Fibroblast of skin of left quadriceps (primary cell): Measurements from ENCODE around the gene TRIP13.
A peak's percentile ranks its signal among the peaks of the same experiment; 100 is the strongest.
"Not testable (repeated sequence)": the region's sequence is repeated elsewhere in the genome, so short reads cannot be mapped to it uniquely, and the experiment has no call there.

Source experiments
- DNase-seq, 2 experiments: peaks; one replicate each; pipeline ENCODE4 v3.0.0-alpha.2; 2013; ENCODE audit warnings: low read depth in 2 of 2

Gene TRIP13, protein sequence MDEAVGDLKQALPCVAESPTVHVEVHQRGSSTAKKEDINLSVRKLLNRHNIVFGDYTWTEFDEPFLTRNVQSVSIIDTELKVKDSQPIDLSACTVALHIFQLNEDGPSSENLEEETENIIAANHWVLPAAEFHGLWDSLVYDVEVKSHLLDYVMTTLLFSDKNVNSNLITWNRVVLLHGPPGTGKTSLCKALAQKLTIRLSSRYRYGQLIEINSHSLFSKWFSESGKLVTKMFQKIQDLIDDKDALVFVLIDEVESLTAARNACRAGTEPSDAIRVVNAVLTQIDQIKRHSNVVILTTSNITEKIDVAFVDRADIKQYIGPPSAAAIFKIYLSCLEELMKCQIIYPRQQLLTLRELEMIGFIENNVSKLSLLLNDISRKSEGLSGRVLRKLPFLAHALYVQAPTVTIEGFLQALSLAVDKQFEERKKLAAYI

DNA sequence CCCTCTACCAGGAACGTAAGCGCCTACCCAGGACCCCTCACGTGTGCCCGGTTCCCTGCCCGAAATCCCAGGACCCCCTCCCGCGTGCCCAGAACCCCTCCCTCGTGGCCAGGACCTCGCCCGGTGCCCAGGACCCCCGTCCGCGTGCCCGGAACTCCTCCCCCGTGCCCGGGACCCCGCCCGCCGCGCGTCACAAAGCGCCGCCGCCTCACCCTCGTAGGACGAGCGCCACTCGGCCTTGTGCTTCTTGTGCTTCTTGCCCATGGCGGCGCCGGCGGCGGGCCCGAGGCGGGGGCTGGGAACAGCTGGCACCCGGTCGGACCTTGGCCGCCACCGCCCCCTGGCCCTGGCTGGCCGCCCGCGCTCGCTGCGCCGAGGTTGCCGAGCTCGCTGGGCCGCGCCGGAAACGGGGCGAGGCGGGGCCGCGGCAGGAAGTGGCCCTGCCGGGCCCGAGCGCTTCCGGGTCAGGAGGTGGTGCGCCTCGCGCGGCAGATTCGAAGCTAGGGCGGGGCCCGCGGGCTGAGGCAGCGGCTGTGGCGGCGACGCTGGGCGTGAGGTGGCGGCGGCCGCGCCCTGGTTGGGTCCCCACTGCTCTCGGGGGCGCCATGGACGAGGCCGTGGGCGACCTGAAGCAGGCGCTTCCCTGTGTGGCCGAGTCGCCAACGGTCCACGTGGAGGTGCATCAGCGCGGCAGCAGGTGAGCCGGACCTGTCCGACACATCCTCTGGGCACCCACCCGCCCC lies at the start of gene TRIP13, which contains the start of gene BRD9:
TRIP13 (plus strand) TSS at position 491 of the 743 bp plus-strand sequence; CDS start at position 606, 115 bp downstream.
BRD9 (minus strand) TSS at position 408 of the 743 bp plus-strand sequence; CDS start at position 264, 144 bp downstream.
- peak; percentile 32 to 37 for DNase-seq

DNA sequence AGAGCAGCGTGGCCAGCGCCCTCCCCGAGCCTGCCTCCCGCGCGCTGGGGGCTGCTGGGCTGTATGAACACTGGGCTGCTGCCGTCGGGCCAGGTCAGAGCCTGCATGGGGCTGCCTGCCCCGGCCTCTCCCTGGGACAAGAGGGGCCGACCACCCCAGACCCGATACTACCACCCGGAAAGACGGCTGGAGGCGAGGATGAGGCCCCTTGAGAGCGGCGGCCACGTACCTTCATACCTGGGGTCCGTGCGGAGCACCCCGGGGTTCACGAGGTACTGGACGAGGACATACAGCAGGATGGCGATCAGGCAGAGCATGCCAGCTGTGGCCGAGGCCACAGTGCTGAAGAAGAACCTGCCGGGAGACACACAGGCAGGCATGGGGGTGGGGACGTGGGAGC lies 49.3 kb upstream of the TRIP13 start:
- DNase-seq: not testable (repeated sequence)

DNA sequence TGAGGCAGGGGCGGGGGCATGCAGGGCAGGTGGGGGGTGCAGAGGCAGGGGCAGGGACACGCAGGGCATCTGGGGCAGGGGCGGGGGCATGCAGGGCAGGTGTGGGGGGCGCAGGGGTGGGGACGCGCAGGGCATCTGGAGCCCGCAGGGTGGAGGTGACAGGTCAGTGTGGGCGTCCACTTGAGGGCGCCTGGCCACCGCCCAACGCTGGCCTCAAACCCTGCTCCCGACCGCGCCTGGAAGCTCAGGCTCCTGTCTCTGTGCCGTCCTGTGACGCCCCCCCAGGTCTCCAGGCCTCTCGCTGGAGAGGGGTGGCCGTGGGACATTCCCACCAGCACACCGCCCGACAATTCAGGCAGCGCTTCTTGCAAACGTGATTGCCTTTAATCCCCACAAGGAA lies 48.8 kb upstream of the TRIP13 start:
- not testable (repeated sequence) for DNase-seq

DNA sequence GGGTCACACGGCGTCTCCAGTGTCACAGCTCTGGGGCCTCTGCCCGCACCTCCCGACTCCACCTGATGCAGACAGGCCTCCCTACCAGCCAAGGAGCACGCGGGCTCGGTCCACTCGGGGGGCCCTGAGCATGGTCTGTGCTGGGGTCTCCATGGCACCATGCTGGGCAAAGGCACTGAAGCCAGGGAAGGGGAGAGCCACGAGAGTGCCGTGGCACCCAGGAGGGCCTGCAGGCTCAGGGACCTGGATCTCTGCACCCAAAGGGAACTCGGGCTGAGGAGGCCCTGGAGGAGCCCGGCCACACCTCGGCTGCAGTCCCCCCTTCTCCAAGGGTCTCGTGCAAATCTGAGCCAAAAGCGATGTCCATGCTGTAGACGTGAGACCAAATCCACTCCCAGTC lies 48.3 kb upstream of the TRIP13 start:
- not testable (repeated sequence) for DNase-seq

DNA sequence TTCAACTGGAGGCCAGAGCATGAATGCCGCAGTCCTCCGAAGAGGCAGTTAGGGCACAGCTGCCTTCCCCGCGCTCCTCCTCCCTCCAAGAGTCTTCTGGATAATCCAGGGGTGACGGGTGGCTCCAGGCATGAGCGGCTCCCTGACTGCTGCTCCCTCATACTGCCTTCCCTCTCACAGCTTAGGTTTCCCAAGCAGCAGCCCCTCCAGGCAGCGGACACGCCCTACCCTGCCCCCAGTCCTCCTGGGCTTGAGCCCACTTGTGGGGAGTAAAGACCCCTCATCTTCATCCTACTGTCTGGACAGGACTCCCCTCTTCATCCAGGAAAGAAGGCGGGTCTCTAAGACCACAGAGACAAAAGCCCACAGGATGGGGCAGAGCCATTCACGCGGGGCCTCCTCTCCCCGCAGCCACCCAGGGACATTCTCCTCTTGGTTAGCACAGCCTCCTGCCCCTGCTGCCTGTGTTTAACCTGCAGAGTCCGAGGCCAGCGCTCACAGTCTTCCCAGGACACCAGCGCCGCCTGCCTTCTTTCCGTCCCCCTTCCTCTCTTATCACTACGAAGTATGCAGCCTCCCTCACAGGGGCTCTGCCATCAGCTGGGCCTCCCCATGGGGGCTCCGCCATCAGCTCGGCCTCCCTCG lies 47.5 kb upstream of the TRIP13 start:
- not testable (repeated sequence) for DNase-seq

DNA sequence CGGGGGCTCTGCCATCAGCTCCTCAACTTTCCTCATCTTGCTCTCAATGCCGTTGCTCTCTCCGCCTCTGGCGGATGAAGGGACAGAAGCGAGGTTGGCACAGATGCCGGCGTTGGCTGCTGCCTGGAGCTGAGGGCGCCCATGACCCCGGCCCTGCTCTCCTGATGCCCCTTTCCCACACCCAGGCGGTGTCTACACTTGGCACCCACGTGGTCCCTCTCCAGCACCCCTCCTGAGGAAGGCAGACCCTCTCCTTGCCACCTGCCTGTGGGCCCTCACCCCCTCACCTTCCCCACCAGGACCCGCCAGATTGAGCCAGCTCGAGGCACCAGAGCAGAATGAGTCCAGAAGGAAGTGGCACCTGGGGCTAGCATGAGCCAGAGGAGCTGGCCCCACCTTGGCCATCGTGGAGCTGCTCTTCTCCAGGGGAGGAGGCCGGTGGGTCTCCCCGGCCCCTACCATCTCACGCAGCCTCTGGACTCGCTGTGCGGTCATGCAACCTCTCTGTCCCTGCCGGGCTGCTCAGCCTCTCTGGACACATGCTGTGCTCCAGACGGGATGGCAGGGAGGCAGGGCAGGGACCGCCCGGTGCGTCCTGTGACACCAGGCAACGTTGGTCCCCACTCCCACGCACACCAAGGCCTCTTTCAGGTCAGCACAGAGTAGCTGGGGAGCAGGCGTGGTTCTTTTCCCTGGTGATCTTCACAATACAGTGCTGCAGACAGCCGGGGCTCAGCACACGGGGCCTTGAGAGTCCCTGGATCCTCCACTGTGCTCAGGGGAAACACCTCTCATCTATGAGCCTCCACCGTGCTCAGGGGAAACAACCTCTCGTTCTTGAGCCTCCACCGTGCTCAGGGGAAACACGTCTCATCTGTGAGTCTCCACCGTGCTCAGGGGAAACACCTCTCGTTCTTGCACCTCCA lies 46.7 kb upstream of the TRIP13 start:
- not testable (repeated sequence) for DNase-seq

DNA sequence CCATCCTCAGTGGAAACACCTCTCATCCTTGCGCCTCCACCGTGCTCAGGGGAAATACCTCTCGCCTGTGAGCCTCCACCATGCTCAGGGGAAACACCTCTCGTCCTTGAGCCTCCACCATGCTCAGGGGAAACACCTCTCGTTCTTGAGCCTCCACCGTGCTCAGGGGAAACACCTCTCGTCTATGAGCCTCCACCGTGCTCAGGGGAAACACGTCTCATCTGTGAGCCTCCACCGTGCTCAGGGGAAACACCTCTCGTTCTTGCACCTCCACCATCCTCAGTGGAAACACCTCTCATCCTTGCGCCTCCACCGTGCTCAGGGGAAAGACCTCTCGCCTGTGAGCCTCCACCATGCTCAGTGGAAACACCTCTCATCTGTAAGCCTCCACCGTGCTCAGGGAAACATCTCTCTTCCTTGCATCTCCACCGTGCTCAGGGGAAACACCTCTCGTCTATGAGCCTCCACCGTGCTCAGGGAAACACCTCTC lies 46.0 kb upstream of the TRIP13 start:
- DNase-seq: not testable (repeated sequence)

DNA sequence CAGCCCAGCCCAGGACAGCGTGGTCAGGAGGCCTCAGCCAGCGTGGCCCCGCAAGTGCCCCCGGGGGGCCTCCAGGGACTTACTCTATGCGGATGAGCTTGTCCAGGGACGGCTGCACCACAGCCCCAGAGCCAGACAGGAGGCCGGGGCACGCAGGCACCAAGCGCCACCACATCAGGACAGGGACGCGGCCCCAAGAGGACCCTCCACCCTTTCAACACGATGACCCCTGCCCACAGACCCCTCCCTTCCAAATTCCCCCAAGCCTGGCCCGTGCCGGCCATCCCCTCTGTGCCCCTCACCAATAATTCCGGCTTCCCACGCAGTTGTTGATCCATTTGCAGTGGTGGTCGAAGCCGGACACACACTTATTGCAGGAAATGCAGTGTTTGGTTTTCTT lies 45.5 kb upstream of the TRIP13 start:
- not testable (repeated sequence) for DNase-seq

DNA sequence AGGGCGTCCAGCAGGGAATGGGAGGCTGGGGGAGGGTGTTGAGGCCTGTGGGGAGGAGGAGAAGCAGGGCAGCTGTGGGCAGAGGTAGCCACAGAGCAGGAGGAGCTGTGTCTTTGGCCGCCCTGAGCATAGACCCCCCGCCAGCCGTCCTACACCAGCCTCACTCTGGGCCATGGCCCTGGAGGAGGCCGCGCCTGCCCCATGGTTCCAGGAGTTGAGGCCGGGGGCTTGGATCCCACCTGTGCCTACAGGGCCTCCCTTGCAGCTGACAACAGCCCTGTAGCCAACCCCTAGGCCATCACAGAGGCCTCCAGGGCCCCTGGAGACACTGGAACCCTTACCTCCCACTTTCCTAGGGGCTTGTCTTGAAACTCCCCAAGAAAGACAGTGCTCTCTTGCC lies 44.9 kb upstream of the TRIP13 start:
- not testable (repeated sequence) for DNase-seq

DNA sequence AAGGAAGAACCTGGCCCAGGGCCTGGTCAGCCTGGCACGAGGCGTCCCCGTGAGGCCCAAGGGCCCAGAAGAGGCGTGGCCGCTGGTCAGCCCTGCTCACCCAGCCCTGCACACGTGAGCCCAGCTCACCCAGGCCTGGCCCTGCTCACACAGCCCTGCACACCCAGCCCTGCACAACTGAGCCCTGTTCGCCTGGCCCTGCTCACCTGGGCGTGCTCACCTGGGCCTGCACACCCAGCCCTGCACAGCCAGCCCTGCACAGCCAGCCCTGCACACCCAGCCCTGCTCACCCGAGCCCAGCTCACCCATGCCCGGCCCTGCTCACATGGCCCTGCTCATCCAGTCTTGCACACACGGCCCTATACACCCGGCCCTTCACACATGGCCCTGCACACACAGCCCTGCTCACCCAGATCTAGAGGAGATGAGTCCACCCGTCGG lies 44.0 kb upstream of the TRIP13 start:
- no peak for DNase-seq

DNA sequence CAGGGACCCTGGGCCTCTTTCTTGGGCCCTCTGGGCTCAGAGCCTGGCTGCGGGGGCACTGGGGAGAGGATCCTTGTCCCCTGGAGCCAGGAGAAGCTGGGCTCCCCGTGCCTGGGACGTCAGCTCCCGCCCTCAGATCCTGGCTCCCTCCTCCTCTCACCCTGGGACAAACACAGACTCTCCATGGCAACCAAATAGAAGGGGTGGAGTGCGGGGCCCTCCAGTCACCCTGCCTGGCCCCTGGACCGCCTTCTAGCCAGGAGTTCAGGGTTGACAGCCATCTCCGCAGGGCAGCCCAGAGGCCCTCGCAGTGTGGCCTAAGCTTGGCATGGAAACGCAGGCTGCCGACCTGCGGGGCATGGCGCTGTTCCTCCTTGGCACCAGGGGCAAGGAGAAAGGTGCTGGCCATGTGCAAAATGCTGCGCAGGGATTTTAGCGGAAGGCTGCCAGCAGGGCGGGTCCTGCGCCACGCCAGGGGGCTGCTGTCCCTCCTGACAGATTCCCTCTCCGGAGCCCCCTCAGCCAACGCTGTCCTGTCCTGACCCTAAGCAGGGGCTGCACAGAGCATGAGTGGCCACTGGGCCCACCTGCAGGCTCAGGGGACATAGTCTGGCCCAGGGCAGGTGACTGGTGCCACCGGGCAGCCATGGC lies 42.9 kb upstream of the TRIP13 start:
- DNase-seq: no peak

DNA sequence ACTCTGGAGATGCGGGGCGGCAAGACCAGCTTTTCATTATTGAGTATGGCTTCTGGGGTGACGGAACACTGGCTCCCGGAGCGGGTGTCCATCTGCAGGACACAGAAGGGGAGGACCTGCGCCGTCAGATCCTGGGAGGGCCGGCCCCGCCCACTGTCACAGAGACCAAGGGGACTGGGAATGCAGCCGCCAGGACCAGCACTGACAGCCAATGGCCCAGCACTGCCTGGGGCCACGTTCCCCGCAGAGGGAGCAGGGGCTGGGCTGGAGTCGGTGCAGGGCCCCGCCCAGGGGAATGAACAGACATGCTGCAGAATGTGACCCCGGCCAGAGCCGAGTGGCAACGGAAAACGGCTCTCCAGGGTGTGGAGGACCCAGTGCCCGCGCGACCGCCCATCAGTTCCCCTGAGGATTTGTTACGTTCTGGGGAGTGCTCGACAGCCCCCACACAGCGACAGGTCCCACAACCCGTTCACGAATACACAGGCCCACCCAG lies 42.1 kb upstream of the TRIP13 start, which contains the start of gene ZDHHC11:
ZDHHC11 (minus strand) TSS at position 476 of the 496 bp plus-strand sequence; CDS start at position 92, 384 bp downstream.
- no peak for DNase-seq

DNA sequence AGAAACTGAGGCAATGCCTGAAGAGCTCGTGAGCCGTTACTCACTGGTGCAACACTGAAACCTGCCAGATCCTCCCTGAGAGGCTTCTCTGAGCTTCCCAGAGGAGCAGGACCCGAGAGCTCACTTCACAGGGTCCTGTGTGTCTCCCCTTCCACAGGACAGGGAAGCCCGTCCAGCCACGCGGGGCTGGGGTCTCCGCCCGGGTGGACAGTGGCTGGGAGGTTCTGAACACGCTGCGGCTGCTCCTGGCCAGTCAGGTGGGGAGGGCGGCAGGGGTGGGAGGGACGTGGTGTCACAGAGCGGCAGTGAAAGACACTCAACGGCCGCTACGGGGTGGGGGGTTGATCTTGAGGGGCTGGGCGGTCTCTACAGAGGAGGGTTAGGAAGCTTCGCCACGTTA lies 41.6 kb upstream of the TRIP13 start:
- DNase-seq: no peak

DNA sequence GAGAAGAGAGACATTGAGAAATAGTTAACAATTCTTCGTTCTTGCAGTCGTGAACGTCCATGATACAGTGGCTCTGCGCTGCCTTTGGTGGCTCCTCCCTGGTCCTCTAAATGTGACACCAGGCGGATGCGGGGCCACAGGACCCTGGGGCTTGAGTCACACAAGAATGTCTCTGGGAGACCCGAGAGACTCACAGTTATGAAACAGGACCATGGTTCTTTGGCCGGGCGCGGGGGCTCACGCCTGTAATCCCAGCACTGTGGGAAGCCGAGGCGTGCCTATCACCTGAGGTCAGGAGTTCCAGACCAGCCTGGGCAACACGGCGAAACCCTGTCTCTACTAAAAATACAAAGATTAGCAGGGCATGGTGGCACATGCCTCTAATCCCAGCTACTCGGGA lies 41.1 kb upstream of the TRIP13 start:
- DNase-seq: no peak

DNA sequence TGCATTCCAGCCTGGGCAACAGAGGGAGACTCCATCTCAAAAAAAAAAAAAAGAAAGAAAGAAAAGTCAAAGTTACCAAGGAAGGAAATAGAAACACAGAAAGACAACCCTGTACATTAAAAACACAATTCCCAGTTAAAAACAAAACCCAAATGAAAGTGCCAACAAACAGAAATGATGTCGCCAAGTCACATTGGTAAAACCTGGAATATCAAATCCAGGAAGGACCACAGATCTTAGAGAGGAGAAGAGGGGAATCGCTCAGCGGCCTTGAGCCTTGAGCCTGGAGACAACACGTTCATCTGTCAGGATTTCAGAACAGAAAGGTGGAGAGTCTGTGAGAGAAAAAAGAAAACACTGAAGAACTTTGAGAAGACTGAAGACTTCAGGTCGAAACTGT lies 40.7 kb upstream of the TRIP13 start:
- DNase-seq: no peak

DNA sequence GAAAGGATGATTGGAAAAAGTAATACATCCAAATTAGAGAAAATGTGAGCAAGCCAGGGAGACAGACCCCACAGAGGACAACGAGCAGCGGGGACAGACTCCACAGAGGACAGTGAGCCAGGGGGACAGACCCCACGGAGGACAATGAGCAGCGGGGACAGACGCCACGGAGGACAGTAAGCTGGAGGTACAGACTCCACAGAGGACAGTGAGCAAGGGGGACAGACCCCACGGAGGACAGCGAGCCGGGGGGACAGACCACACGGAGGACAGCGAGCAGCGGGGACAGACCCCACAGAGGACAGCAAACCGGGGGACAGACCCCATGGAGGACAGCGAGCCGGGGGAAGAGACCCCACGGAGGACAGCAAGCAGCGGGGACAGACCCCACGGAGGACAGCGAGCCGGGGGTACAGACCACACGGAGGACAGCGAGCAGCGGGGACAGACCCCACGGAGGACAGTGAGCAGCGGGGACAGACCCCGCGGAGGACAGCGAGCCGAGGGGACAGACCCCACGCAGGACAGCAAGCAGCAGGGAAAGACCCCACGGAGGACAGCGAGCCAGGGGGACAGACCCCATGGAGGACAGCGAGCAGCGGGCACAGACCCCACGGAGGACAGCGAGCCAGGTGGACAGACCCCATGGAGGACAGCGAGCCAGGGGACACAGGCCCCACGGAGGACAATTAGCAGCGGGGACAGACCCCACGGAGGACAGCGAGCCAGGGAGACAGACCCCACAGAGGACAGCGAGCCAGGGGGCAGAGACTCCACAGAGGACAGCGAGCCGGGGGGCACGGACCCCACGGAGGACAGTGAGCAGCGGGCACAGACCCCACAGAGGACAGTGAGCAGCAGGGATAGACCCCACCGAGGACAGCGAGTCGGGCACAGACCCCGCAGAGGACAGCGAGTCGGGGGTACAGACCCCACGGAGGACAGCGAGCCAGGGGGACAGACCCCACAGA lies 40.0 kb upstream of the TRIP13 start:
- no peak for DNase-seq

DNA sequence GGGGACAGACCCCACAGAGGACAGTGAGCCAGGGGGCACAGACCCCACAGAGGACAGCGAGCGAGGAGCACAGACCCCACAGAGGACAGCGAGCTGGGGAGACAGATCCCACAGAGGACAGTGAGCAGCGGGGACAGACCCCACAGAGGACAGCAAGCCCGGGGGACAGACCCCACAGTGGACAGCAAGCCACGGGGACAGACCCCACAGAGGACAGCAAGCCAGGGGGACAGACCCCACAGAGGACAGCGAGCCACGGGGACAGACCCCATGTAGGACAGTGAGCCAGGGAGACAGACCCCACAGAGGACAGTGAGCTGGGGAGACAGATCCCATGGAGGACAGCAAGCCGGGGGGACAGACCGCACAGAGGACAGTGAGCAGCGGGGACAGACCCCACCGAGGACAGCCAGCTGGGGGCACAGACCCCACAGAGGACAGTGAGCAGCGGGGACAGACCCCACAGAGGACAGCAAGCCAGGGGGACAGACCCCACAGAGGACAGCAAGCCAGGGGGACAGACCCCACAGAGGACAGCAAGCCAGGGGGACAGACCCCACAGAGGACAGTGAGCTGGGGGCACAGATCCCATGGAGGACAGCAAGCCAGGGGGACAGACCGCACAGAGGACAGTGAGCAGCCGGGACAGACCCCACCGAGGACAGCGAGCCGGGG lies 39.1 kb upstream of the TRIP13 start:
- DNase-seq: not testable (repeated sequence)

DNA sequence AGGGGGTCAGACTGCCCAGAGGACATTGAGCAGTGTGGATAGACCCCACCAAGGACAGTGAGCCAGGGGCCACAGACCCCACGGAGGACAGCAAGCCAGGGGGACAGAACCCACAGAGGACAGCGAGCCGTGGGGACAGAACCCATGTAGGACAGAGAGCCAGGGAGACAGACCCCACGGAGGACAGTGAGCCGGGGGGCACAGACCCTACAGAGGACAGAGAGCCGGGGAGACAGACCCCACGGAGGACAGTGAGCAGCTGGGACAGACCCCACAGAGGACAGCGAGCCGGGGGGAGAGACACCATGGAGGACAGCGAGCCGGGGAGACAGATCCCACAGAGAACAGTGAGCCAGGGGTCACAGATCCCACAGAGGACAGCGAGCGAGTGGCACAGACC lies 38.5 kb upstream of the TRIP13 start:
- no peak for DNase-seq
